SK-N-SH (cell line): ENCODE data around the gene RHBG.

ENCODE experiments used
- CHD2 ChIP-seq: fragments of 150-350 bp; IDR thresholded peaks from 2 replicates; pipeline ENCODE4 v1.6.1; 2018; ENCODE audit warnings: low read length; ENCODE audit not compliant: partially characterized antibody
- TF ChIP-seq, protein P1 (sequence below): IDR thresholded peaks from 2 replicates; pipeline ENCODE4 v1.6.1; 2012; ENCODE audit warnings: mild to moderate bottlenecking, low read depth, low read length, moderate library complexity

GRCh38 chr1:156407344-156407743 lies 38.3 kb downstream of the RHBG start:
- TF ChIP-seq, protein P1, sequence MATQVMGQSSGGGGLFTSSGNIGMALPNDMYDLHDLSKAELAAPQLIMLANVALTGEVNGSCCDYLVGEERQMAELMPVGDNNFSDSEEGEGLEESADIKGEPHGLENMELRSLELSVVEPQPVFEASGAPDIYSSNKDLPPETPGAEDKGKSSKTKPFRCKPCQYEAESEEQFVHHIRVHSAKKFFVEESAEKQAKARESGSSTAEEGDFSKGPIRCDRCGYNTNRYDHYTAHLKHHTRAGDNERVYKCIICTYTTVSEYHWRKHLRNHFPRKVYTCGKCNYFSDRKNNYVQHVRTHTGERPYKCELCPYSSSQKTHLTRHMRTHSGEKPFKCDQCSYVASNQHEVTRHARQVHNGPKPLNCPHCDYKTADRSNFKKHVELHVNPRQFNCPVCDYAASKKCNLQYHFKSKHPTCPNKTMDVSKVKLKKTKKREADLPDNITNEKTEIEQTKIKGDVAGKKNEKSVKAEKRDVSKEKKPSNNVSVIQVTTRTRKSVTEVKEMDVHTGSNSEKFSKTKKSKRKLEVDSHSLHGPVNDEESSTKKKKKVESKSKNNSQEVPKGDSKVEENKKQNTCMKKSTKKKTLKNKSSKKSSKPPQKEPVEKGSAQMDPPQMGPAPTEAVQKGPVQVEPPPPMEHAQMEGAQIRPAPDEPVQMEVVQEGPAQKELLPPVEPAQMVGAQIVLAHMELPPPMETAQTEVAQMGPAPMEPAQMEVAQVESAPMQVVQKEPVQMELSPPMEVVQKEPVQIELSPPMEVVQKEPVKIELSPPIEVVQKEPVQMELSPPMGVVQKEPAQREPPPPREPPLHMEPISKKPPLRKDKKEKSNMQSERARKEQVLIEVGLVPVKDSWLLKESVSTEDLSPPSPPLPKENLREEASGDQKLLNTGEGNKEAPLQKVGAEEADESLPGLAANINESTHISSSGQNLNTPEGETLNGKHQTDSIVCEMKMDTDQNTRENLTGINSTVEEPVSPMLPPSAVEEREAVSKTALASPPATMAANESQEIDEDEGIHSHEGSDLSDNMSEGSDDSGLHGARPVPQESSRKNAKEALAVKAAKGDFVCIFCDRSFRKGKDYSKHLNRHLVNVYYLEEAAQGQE: no peak
- no peak for TF ChIP-seq CHD2
